Loucy (cell line): ENCODE results near the gene ACTRT2.

Experiments used
- H2AFZ ChIP-seq: fragments of 200-600 bp; sonication (generic); 2 replicates; pipeline ENCODE4 v1.6.0; 2016; ENCODE audit warnings: antibody characterized with exemption, mild to moderate bottlenecking, low read length, moderate library complexity
- H3F3A ChIP-seq: fragments of 200-600 bp; 2 replicates; pipeline ENCODE4 v1.6.0; 2016; ENCODE audit warnings: antibody characterized with exemption, low read depth, mild to moderate bottlenecking
- H3K27me3 ChIP-seq: fragments of 200-600 bp; sonication (generic); 2 replicates; pipeline ENCODE4 v1.6.1; 2014; ENCODE audit warnings: low read length, mild to moderate bottlenecking; ENCODE audit not compliant: insufficient read depth, poor library complexity, severe bottlenecking
- H3K36me3 ChIP-seq: fragments of 200-600 bp; sonication (generic); 2 replicates; pipeline ENCODE4 v1.6.1; 2016; ENCODE audit warnings: low read length; ENCODE audit not compliant: insufficient read depth
- H3K4me1 ChIP-seq: fragments of 200-600 bp; sonication (generic); 2 replicates; pipeline ENCODE4 v1.5.1; 2014; ENCODE audit warnings: low read length, mild to moderate bottlenecking; ENCODE audit not compliant: insufficient read depth, poor library complexity, severe bottlenecking
- H3K4me2 ChIP-seq: fragments of 200-600 bp; sonication (generic); 2 replicates; pipeline ENCODE4 v1.6.0; 2014; ENCODE audit warnings: antibody characterized with exemption, low read length, low read depth, mild to moderate bottlenecking; ENCODE audit not compliant: poor library complexity, severe bottlenecking
- H3K4me3 ChIP-seq: fragments of 200-600 bp; sonication (generic); 2 replicates; pipeline ENCODE4 v1.5.1; 2014; ENCODE audit warnings: low read length, mild to moderate bottlenecking, mixed read lengths; ENCODE audit not compliant: poor library complexity, severe bottlenecking
- H3K79me2 ChIP-seq: fragments of 200-600 bp; sonication (generic); 2 replicates; pipeline ENCODE4 v1.6.1; 2014; ENCODE audit warnings: low read length; ENCODE audit not compliant: insufficient read depth
- H3K9ac ChIP-seq: fragments of 200-600 bp; sonication (generic); 2 replicates; pipeline ENCODE4 v1.6.0; 2014; ENCODE audit warnings: mild to moderate bottlenecking, low read depth, low read length, moderate library complexity; ENCODE audit not compliant: poor library complexity, severe bottlenecking
- H3K9me2 ChIP-seq: fragments of 200-600 bp; sonication (generic); replicated peaks from 2 replicates; pipeline ENCODE4 v1.6.1; 2016; ENCODE audit warnings: low read depth, low read length, mixed read lengths
- H3K9me3 ChIP-seq: fragments of 200-600 bp; sonication (generic); 2 replicates; pipeline ENCODE4 v1.6.1; 2014; ENCODE audit warnings: mild to moderate bottlenecking, antibody characterized with exemption, low read length, low read depth; ENCODE audit not compliant: insufficient read depth
- H4K20me1 ChIP-seq: fragments of 200-600 bp; sonication (generic); 2 replicates; pipeline ENCODE4 v1.6.0; 2014; ENCODE audit warnings: antibody characterized with exemption, low read length, mild to moderate bottlenecking; ENCODE audit not compliant: insufficient read depth, poor library complexity, severe bottlenecking
- EZH2phosphoT487 ChIP-seq: fragments of 200-600 bp; IDR thresholded peaks from 2 replicates; pipeline ENCODE4 v1.6.1; 2018; ENCODE audit warnings: antibody characterized with exemption, mild to moderate bottlenecking, moderate library complexity, borderline replicate concordance
- TF ChIP-seq, protein P1 (sequence below): fragments of 200-600 bp; sonication (generic); conservative IDR thresholded peaks from 2 replicates; pipeline ENCODE4 v1.5.1; 2014; ENCODE audit warnings: mild to moderate bottlenecking, antibody characterized with exemption, low read length

ACTRT2 gene

DNA sequence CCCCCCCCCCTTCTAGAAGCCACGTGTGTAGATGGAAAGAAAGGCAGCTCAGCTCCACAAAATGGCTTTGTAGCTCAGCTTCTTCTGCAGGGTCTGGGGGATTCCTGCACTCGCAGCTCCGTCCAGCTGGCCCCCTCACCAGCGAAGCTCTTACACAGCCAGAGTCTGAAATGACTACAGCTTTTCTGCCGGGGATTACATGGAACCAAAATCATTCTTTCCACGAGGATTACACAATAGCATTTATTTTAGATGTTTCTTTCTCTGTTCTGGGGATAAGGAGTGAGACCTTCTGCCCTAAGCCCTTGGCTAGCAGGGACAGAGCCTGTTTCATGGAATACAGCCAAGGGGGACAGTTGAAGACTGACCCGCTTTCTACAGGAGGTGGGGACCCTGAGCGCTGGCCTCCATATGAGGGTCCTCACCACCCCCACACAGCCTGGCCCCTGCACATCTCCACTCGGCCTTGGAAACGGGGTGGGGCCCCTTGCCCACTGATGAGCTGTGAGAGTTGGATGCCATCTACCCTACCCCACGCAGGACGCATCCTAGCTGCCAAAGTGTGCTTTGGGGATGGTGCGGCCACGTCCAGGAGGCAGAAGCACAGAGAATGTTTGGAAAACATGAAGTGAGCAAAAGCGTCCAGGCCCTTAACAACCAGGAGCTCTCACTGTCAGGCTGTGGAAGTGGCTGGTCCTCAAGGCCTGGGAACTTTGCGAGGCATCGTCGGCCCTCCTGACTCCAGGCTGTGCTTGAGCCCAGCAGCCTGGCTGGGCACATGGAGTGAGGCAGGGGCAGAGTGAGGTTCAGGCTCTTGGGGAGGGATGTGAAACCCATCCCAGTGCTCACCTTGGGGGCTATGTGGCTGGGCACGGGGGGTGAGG is 14.5 kb downstream of the ACTRT2 start:
- H3K27me3 ChIP-seq = no peaks in the 10 kb centered on the region
- no peaks in the 10 kb centered on the region for H3F3A ChIP-seq
- H3K4me2 ChIP-seq = peak overlapping the region; percentile 5
- H3K36me3 ChIP-seq = no peaks in the 10 kb centered on the region
- H3K9ac ChIP-seq = peak overlapping the region; percentile 20
- H3K4me1 ChIP-seq = peaks cover 85% of the 10 kb centered on the region
- no peaks in the 10 kb centered on the region for H3K79me2 ChIP-seq
- no peak overlapping the region for H3K4me3 ChIP-seq
- no peaks in the 10 kb centered on the region for H3K9me3 ChIP-seq
- H4K20me1 ChIP-seq = no peaks in the 10 kb centered on the region
- no peaks in the 10 kb centered on the region for H3K9me2 ChIP-seq
- TF ChIP-seq, protein P1, sequence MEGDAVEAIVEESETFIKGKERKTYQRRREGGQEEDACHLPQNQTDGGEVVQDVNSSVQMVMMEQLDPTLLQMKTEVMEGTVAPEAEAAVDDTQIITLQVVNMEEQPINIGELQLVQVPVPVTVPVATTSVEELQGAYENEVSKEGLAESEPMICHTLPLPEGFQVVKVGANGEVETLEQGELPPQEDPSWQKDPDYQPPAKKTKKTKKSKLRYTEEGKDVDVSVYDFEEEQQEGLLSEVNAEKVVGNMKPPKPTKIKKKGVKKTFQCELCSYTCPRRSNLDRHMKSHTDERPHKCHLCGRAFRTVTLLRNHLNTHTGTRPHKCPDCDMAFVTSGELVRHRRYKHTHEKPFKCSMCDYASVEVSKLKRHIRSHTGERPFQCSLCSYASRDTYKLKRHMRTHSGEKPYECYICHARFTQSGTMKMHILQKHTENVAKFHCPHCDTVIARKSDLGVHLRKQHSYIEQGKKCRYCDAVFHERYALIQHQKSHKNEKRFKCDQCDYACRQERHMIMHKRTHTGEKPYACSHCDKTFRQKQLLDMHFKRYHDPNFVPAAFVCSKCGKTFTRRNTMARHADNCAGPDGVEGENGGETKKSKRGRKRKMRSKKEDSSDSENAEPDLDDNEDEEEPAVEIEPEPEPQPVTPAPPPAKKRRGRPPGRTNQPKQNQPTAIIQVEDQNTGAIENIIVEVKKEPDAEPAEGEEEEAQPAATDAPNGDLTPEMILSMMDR = no peak
- TF ChIP-seq EZH2phosphoT487 = no peak
- no peak overlapping the region for H2AFZ ChIP-seq

GRCh38 chr1:3036447-3037280 is 15.4 kb downstream of the ACTRT2 start:
- Histone ChIP-seq H3K79me2 (no peaks in the 10 kb centered on the region), H3K9me3 (no peaks in the 10 kb centered on the region), H3K27me3 (no peaks in the 10 kb centered on the region), H3F3A (no peaks in the 10 kb centered on the region), H3K4me1 (peaks cover 79% of the 10 kb centered on the region), H4K20me1 (no peaks in the 10 kb centered on the region), H3K4me2 (no peak overlapping the region), H3K9me2 (no peaks in the 10 kb centered on the region), H2AFZ (no peak overlapping the region), H3K9ac (peak overlapping the region; percentile 42), H3K36me3 (no peaks in the 10 kb centered on the region), H3K4me3 (no peak overlapping the region)
- TF ChIP-seq, protein P1 = no peak
- TF ChIP-seq EZH2phosphoT487 = no peak

GRCh38 chr1:3037281-3038040 is 16.2 kb downstream of the ACTRT2 start:
- H3K27me3 ChIP-seq = no peaks in the 10 kb centered on the region

More at GRCh38 chr1:3037281-3038040, 16.2 kb downstream of the ACTRT2 start:
- TF ChIP-seq EZH2phosphoT487 = no peak
- TF ChIP-seq, protein P1 = no peak
- Histone ChIP-seq H2AFZ (no peak overlapping the region), H3F3A (no peaks in the 10 kb centered on the region), H3K79me2 (no peaks in the 10 kb centered on the region), H3K4me1 (peaks cover 71% of the 10 kb centered on the region), H3K4me2 (no peak overlapping the region), H3K9ac (no peak overlapping the region), H3K36me3 (no peaks in the 10 kb centered on the region), H3K9me2 (no peaks in the 10 kb centered on the region), H3K4me3 (no peak overlapping the region), H4K20me1 (no peaks in the 10 kb centered on the region), H3K9me3 (no peaks in the 10 kb centered on the region)
